Esophagus muscularis mucosa (tissue), 4 donors: ENCODE data around the gene TBX19. TPM values are rescaled to one million over a fixed set of nuclear protein-coding genes. Genes with fewer than 3 reads are reported as not detected.
A peak's percentile ranks its signal among the peaks of the same experiment; 100 is the strongest.

ENCODE experiments used
- DNase-seq: peaks from one replicate; pipeline ENCODE4 v3.0.0-alpha.2; 2017; ENCODE audit errors: extremely low spot score
- H3K27ac ChIP-seq, 4 donors: fragments of 200-600 bp; sonication (generic); replicated peaks in 1 of 4; 1 replicate in 3 of 4; 2 replicates in 1 of 4; pipeline ENCODE4 v1.5.1; 2016 to 2019; ENCODE audit warnings: mild to moderate bottlenecking in 1 of 4
- H3K27me3 ChIP-seq, 4 donors: fragments of 200-600 bp; sonication (generic); one replicate each; pipeline versions ENCODE4 v1.5.1 to v1.6.0; 2016 to 2019
- H3K36me3 ChIP-seq, 4 donors: fragments of 200-600 bp; sonication (generic); one replicate each; pipeline ENCODE4 v1.5.1; 2016 to 2019
- H3K4me1 ChIP-seq, 4 donors: fragments of 200-600 bp; sonication (generic); one replicate each; pipeline ENCODE4 v1.5.1; 2016 to 2019
- H3K4me3 ChIP-seq, 4 donors: fragments of 200-600 bp; sonication (generic); 1 replicate in 2 of 4; 2 replicates in 2 of 4; pipeline ENCODE4 v1.5.1; 2016 to 2019; ENCODE audit warnings: mild to moderate bottlenecking in 4 of 4, moderate library complexity in 1 of 4
- H3K9me3 ChIP-seq, 4 donors: fragments of 200-600 bp; sonication (generic); 1 replicate in 3 of 4; 2 replicates in 1 of 4; pipeline ENCODE4 v1.5.1; 2016 to 2019
- CTCF ChIP-seq, 3 experiments: fragments of 200-600 bp in 2 of 3; fragments of 450-650 bp in 1 of 3; sonication (generic) in 2 of 3; IDR thresholded peaks; one replicate each; pipeline ENCODE4 v1.5.1; 2017 to 2019; ENCODE audit warnings: antibody characterized with exemption in 3 of 3, mild to moderate bottlenecking in 2 of 3, moderate library complexity in 1 of 3
- EP300 ChIP-seq: sonication (generic); formaldehyde crosslinking; IDR thresholded peaks from one replicate; pipeline ENCODE4 v1.6.1; 2017; ENCODE audit warnings: antibody characterized with exemption
- POLR2A ChIP-seq: fragments of 450-650 bp; IDR thresholded peaks from one replicate; pipeline ENCODE4 v1.6.1; 2017; ENCODE audit warnings: antibody characterized with exemption, moderate library complexity, mild to moderate bottlenecking, low read depth
- POLR2AphosphoS5 ChIP-seq, 2 donors: sonication (generic); formaldehyde crosslinking; IDR thresholded peaks; one replicate each; pipeline ENCODE4 v1.6.1; 2017; ENCODE audit warnings: antibody characterized with exemption in 2 of 2
- WGBS: methylation state at CpG from one replicate; pipeline ENCODE4 v1.1.5; 2018; 5-methylcytosine and 5-hydroxymethylcytosine counted together
- intact Hi-C: fragments of 100-400 bp; cut with DNase I; formaldehyde crosslinking; loops from one replicate; pipeline ENCODE4 v1.15.1; 2023
- total RNA-seq, 4 donors: library from RNA; depleted of rRNA; stranded (reverse); fragments of >200 nt; gene quantifications; one replicate each; pipeline versions ENCODE4 v1.1.0 to v1.2.1, GENCODE V29; 2016

TBX19 gene
- total RNA-seq: 1 to 10 TPM in 2 of 4 donors, under 1 TPM in 2; 0.83 to 2.0 (median 1.1) TPM

- WGBS: 88% methylated on average over 7 of the region's 7 CpGs
- DNase-seq: no peak
- Histone ChIP-seq H3K4me1 (peaks cover 0 to 21% (median 14%) of the 10 kb centered on the region in 4 donors), H3K36me3 (no peaks in the 10 kb centered on the region), H3K27ac (no peak within 1 kb of the TSS), H3K9me3 (peaks cover 0 to 9% (median 0%) of the 10 kb centered on the region in 4 donors), H3K4me3 (no peak within 1 kb of the TSS), H3K27me3 (no peaks in the 10 kb centered on the region)
- TF ChIP-seq EP300 (no peak), CTCF (IDR thresholded peaks at IDR 0.05) (no peak), POLR2AphosphoS5 (IDR thresholded peaks at IDR 0.05) (no peak), POLR2A (no peak)
- intact Hi-C loops: no loop called here
These were observed at the start of gene TBX19 for GRCh38 chr1:168280296-168280927. Gene TBX19 (plus strand): TSS chr1:168280877. CDS start chr1:168281091, 214 bp downstream.

GRCh38 chr1:168234846-168235547 lies 45.7 kb upstream of the TBX19 start:
- peak; percentile 21 for DNase-seq
- Histone ChIP-seq H3K36me3 (peaks cover 21 to 97% (median 71%) of the 10 kb centered on the region in 4 donors), H3K9me3 (no peaks in the 10 kb centered on the region), H3K27ac (peak overlapping the region; percentile 17 to 60 (median 36)), H3K4me1 (peaks cover 7 to 34% (median 26%) of the 10 kb centered on the region in 4 donors), H3K27me3 (no peaks in the 10 kb centered on the region), H3K4me3 (no peak overlapping the region)
- WGBS: 92% methylated on average over 8 of the region's 8 CpGs
- TF ChIP-seq CTCF (IDR thresholded peaks at IDR 0.05) (peak; percentile 35 to 55 (median 40)), POLR2AphosphoS5 (IDR thresholded peaks at IDR 0.05) (no peak)
- intact Hi-C loops: no loop called here

- H3K36me3 ChIP-seq: peaks cover 21 to 98% (median 73%) of the 10 kb centered on the region in 4 donors
- no peaks in the 10 kb centered on the region for H3K9me3 ChIP-seq
- H3K4me3 ChIP-seq: no peak overlapping the region
- intact Hi-C loops: no loop called here
- TF ChIP-seq CTCF (IDR thresholded peaks at IDR 0.05) (peak in 1 of 3 experiments; percentile 10), POLR2A (no peak), POLR2AphosphoS5 (IDR thresholded peaks at IDR 0.05) (no peak)
- H3K27me3 ChIP-seq: no peaks in the 10 kb centered on the region
- peak overlapping the region; percentile 17 to 60 (median 36) for H3K27ac ChIP-seq
- peaks cover 7 to 29% (median 21%) of the 10 kb centered on the region in 4 donors for H3K4me1 ChIP-seq
- DNase-seq: no peak
These were observed 45.2 kb upstream of the TBX19 start for GRCh38 chr1:168235548-168235885.

- no peak for DNase-seq
- WGBS: 92% methylated on average over 3 of the region's 3 CpGs
- Histone ChIP-seq H3K27ac (peak overlapping the region in 2 of 4 donors; percentile 32 to 60), H3K4me3 (no peak overlapping the region), H3K9me3 (no peaks in the 10 kb centered on the region), H3K4me1 (peaks cover 7 to 25% (median 17%) of the 10 kb centered on the region in 4 donors), H3K27me3 (no peaks in the 10 kb centered on the region), H3K36me3 (peaks cover 21 to 98% (median 76%) of the 10 kb centered on the region in 4 donors)
- intact Hi-C loops: no loop called here
- no peak for TF ChIP-seq POLR2AphosphoS5 (IDR thresholded peaks at IDR 0.05)
- TF ChIP-seq POLR2A: no peak
- TF ChIP-seq CTCF (IDR thresholded peaks at IDR 0.05): no peak
- no peak for TF ChIP-seq EP300
These were observed 44.7 kb upstream of the TBX19 start for GRCh38 chr1:168235937-168236336.
